ENCODE measurements around the gene AFF1.

The AFF1 gene

GRCh38 chr4:86934771-86935565, at the start of gene AFF1:
Gene AFF1, plus strand, starts transcription at chr4:86935011. Its CDS starts 13,523 bp downstream, at chr4:86948534.
- peak; percentile 75 for DNase-seq (ENCODE audit: low read depth)

- DNase-seq (ENCODE audit: low read depth): no peak
Measured at GRCh38 chr4:86890790-86891189, 44.0 kb upstream of the AFF1 start.

- no peak for DNase-seq (ENCODE audit: low read depth)
Measured at GRCh38 chr4:86891762-86892635, 42.8 kb upstream of the AFF1 start, which contains the start of gene C4orf36. Gene C4orf36, minus strand, starts transcription at chr4:86892422. Its CDS starts 902 bp downstream, at chr4:86891520.

GRCh38 chr4:86892636-86892960, 42.2 kb upstream of the AFF1 start:
- no peak for DNase-seq (ENCODE audit: low read depth)

- no peak for DNase-seq (ENCODE audit: low read depth)
Measured at GRCh38 chr4:86893136-86893535, 41.7 kb upstream of the AFF1 start.

- no peak for DNase-seq (ENCODE audit: low read depth)
Measured at GRCh38 chr4:86894455-86894854, 40.4 kb upstream of the AFF1 start.

GRCh38 chr4:86895692-86896488, 38.9 kb upstream of the AFF1 start:
- DNase-seq (ENCODE audit: low read depth): no peak

- DNase-seq (ENCODE audit: low read depth): no peak
Measured at GRCh38 chr4:86896596-86896995, 38.2 kb upstream of the AFF1 start.

GRCh38 chr4:86898562-86898961, 36.2 kb upstream of the AFF1 start:
- DNase-seq (ENCODE audit: low read depth): no peak

GRCh38 chr4:86901864-86902263, 32.9 kb upstream of the AFF1 start:
- no peak for DNase-seq (ENCODE audit: low read depth)

- DNase-seq (ENCODE audit: low read depth): no peak
Measured at GRCh38 chr4:86908251-86908657, 26.6 kb upstream of the AFF1 start.

GRCh38 chr4:86909546-86910295, 25.1 kb upstream of the AFF1 start:
- DNase-seq (ENCODE audit: low read depth): no peak

- DNase-seq (ENCODE audit: low read depth): no peak
Measured at GRCh38 chr4:86910369-86910768, 24.4 kb upstream of the AFF1 start.

GRCh38 chr4:86910820-86911684, 23.8 kb upstream of the AFF1 start:
- DNase-seq (ENCODE audit: low read depth): no peak

- no peak for DNase-seq (ENCODE audit: low read depth)
Measured at GRCh38 chr4:86916392-86916791, 18.4 kb upstream of the AFF1 start.

- DNase-seq (ENCODE audit: low read depth): no peak
Measured at GRCh38 chr4:86917212-86918039, 17.4 kb upstream of the AFF1 start.

- no peak for DNase-seq (ENCODE audit: low read depth)
Measured at GRCh38 chr4:86918539-86919072, 16.2 kb upstream of the AFF1 start.

GRCh38 chr4:86919561-86920223, 15.1 kb upstream of the AFF1 start:
- DNase-seq (ENCODE audit: low read depth): no peak
